Stimulated activated CD8-positive, alpha-beta memory T cell treated with anti-CD3 and anti-CD28 coated beads, Interleukin-15, amount 100 ng/mL, for 1 hour (primary cell): Measurements from ENCODE around the gene PKP1.

ENCODE experiments used
- DNase-seq: peaks from one replicate; pipeline ENCODE4 v3.0.0-alpha.2; 2020; ENCODE audit warnings: low read depth

PKP1 gene

GRCh38 chr1:201260236-201260590 is 23.1 kb upstream of the PKP1 start:
- no peak for DNase-seq

- no peak for DNase-seq
Measured at GRCh38 chr1:201260648-201261311, 22.5 kb upstream of the PKP1 start.

- no peak for DNase-seq
Measured at GRCh38 chr1:201261771-201262547, 21.3 kb upstream of the PKP1 start.

- DNase-seq = no peak
Measured at GRCh38 chr1:201262963-201263608, 20.2 kb upstream of the PKP1 start.

- no peak for DNase-seq
Measured at GRCh38 chr1:201264072-201264471, 19.2 kb upstream of the PKP1 start.

GRCh38 chr1:201264554-201264953 is 18.8 kb upstream of the PKP1 start:
- no peak for DNase-seq

GRCh38 chr1:201265756-201266155 is 17.6 kb upstream of the PKP1 start:
- no peak for DNase-seq

GRCh38 chr1:201266276-201266675 is 17.0 kb upstream of the PKP1 start:
- DNase-seq = no peak

GRCh38 chr1:201266774-201267173 is 16.5 kb upstream of the PKP1 start:
- DNase-seq = no peak

- no peak for DNase-seq
Measured at GRCh38 chr1:201267481-201268229, 15.7 kb upstream of the PKP1 start.

GRCh38 chr1:201268604-201269151 is 14.6 kb upstream of the PKP1 start:
- DNase-seq = no peak

GRCh38 chr1:201269281-201269680 is 14.0 kb upstream of the PKP1 start:
- no peak for DNase-seq

- DNase-seq = no peak
Measured at GRCh38 chr1:201269900-201270410, 13.4 kb upstream of the PKP1 start.

- no peak for DNase-seq
Measured at GRCh38 chr1:201270616-201271390, 12.5 kb upstream of the PKP1 start.

GRCh38 chr1:201272799-201273198 is 10.5 kb upstream of the PKP1 start:
- no peak for DNase-seq

GRCh38 chr1:201274616-201275252 is 8.6 kb upstream of the PKP1 start:
- no peak for DNase-seq

GRCh38 chr1:201275253-201275666 is 8.0 kb upstream of the PKP1 start:
- no peak for DNase-seq

GRCh38 chr1:201276891-201277290 is 6.4 kb upstream of the PKP1 start:
- DNase-seq = no peak

- no peak for DNase-seq
Measured at GRCh38 chr1:201277441-201277840, 5.9 kb upstream of the PKP1 start.

GRCh38 chr1:201279313-201279712 is 4.0 kb upstream of the PKP1 start:
- no peak for DNase-seq

- no peak for DNase-seq
Measured at GRCh38 chr1:201280884-201281283, 2.4 kb upstream of the PKP1 start.
